Suppressor macrophage treated with lipopolysaccharide for 4 hours (primary cell): ENCODE data around the gene RPL9.
"Not testable (repeated sequence)": the region's sequence is repeated elsewhere in the genome, so short reads cannot be mapped to it uniquely, and the experiment has no call there.

Source experiments
- DNase-seq: peaks from one replicate; pipeline ENCODE4 v3.0.0-alpha.2; 2020

RPL9 gene

GRCh38 chr4:39422247-39422646, 36.5 kb downstream of the RPL9 start:
- DNase-seq: no peak

GRCh38 chr4:39415678-39416283, 42.9 kb downstream of the RPL9 start:
- no peak for DNase-seq

GRCh38 chr4:39411561-39411960, 47.2 kb downstream of the RPL9 start:
- not testable (repeated sequence) for DNase-seq

- DNase-seq: no peak
Measured at GRCh38 chr4:39410415-39410814, 48.3 kb downstream of the RPL9 start.

- no peak for DNase-seq
Measured at GRCh38 chr4:39407584-39407885, 51.2 kb downstream of the RPL9 start.

GRCh38 chr4:39406763-39407583, 51.7 kb downstream of the RPL9 start, which contains the start of gene KLB:
KLB (plus strand) TSS chr4:39406930; CDS start chr4:39406950, 20 bp downstream.
- DNase-seq: no peak
